GM20431 (cell line): Measurements from ENCODE around the gene MYO1E.

Experiments
- in situ Hi-C: fragments of 300-500 bp; cut with MseI, MboI; formaldehyde crosslinking; loops from one replicate; pipeline ENCODE4 v1.15.0; 2020; ENCODE audit warnings: low sequenced_read_pairs; ENCODE audit not compliant: unreplicated experiment

MYO1E gene

GRCh38 chr15:59208613-59209249 lies 163.9 kb downstream of the MYO1E start:
- in situ Hi-C loops: no loop called here

GRCh38 chr15:59206623-59207183 lies 166.0 kb downstream of the MYO1E start, which contains the start of gene LDHAL6B:
Gene LDHAL6B (plus strand): TSS chr15:59206843. CDS start chr15:59206941, 98 bp downstream.
- in situ Hi-C loops: no loop called here

- in situ Hi-C loops: no loop called here
Measured at GRCh38 chr15:59205839-59206622, 166.6 kb downstream of the MYO1E start.

- in situ Hi-C loops: no loop called here
Measured at GRCh38 chr15:59203657-59204056, 169.0 kb downstream of the MYO1E start.

- in situ Hi-C loops: no loop called here
Measured at GRCh38 chr15:59203008-59203407, 169.7 kb downstream of the MYO1E start.

- in situ Hi-C loops: no loop called here
Measured at GRCh38 chr15:59200560-59200959, 172.1 kb downstream of the MYO1E start.

- in situ Hi-C loops: no loop called here
Measured at GRCh38 chr15:59199626-59200465, 172.8 kb downstream of the MYO1E start.

- in situ Hi-C loops: no loop called here
Measured at GRCh38 chr15:59197454-59197853, 175.2 kb downstream of the MYO1E start.

- in situ Hi-C loops: no loop called here
Measured at GRCh38 chr15:59196416-59196815, 176.3 kb downstream of the MYO1E start.

- in situ Hi-C loops: no loop called here
Measured at GRCh38 chr15:59194639-59195325, 177.9 kb downstream of the MYO1E start.

GRCh38 chr15:59191855-59192237 lies 180.8 kb downstream of the MYO1E start:
- in situ Hi-C loops: no loop called here

GRCh38 chr15:59190291-59190690 lies 182.4 kb downstream of the MYO1E start:
- in situ Hi-C loops: no loop called here

GRCh38 chr15:59189241-59189640 lies 183.4 kb downstream of the MYO1E start:
- in situ Hi-C loops: no loop called here

GRCh38 chr15:59186501-59186900 lies 186.2 kb downstream of the MYO1E start:
- in situ Hi-C loops: no loop called here

GRCh38 chr15:59185725-59186124 lies 186.9 kb downstream of the MYO1E start:
- in situ Hi-C loops: no loop called here

- in situ Hi-C loops: no loop called here
Measured at GRCh38 chr15:59180945-59181600, 191.6 kb downstream of the MYO1E start.

GRCh38 chr15:59179717-59180116 lies 193.0 kb downstream of the MYO1E start:
- in situ Hi-C loops: no loop called here

- in situ Hi-C loops: no loop called here
Measured at GRCh38 chr15:59178151-59178695, 194.4 kb downstream of the MYO1E start.

- in situ Hi-C loops: no loop called here
Measured at GRCh38 chr15:59177317-59177660, 195.4 kb downstream of the MYO1E start.
